Stomach (tissue), 9 donors: ENCODE measurements around the gene UNC80. TPM values are rescaled to one million over a fixed set of nuclear protein-coding genes. Genes with fewer than 3 reads are reported as not detected.

Source experiments
- DNase-seq, 2 donors: peaks; one replicate each; pipeline versions ENCODE4 v3.0.0 to v3.0.0-alpha.2; 2013 to 2019
- H3K27ac ChIP-seq, 5 donors: fragments of 200-600 bp in 4 of 5; sonication (generic) in 4 of 5; one replicate each; pipeline ENCODE4 v1.5.1; 2013 to 2019; ENCODE audit warnings: mild to moderate bottlenecking in 1 of 5, moderate library complexity in 1 of 5
- H3K27me3 ChIP-seq, 3 donors: fragments of 200-600 bp; sonication (generic); one replicate each; pipeline ENCODE4 v1.5.1; 2017 to 2019; ENCODE audit warnings: mixed run types in 1 of 3
- H3K36me3 ChIP-seq, 4 donors: fragments of 200-600 bp; sonication (generic); 1 replicate in 3 of 4; 2 replicates in 1 of 4; pipeline ENCODE4 v1.5.1; 2016 to 2019
- H3K4me1 ChIP-seq, 4 donors: fragments of 200-600 bp; sonication (generic); one replicate each; pipeline ENCODE4 v1.5.1; 2016 to 2019
- H3K4me3 ChIP-seq, 4 donors: fragments of 200-600 bp; sonication (generic) in 3 of 4; one replicate each; pipeline ENCODE4 v1.5.1; 2016 to 2019; ENCODE audit warnings: mild to moderate bottlenecking in 1 of 4
- H3K9me3 ChIP-seq, 4 donors: fragments of 200-600 bp; sonication (generic); one replicate each; pipeline ENCODE4 v1.5.1; 2016 to 2019
- CTCF ChIP-seq, 7 experiments: fragments of 450-650 bp in 4 of 7; fragments of 200-600 bp in 3 of 7; sonication (generic) in 3 of 7; IDR thresholded peaks; one replicate each; pipeline ENCODE4 v1.5.1; 2016 to 2019; ENCODE audit warnings: antibody characterized with exemption in 7 of 7, control low read depth in 2 of 7, mild to moderate bottlenecking in 1 of 7
- EP300 ChIP-seq: sonication (generic); formaldehyde crosslinking; IDR thresholded peaks from one replicate; pipeline ENCODE4 v1.6.1; 2017; ENCODE audit warnings: antibody characterized with exemption
- POLR2A ChIP-seq, 4 donors: fragments of 450-650 bp; IDR thresholded peaks; one replicate each; pipeline ENCODE4 v1.6.1; 2016; ENCODE audit warnings: antibody characterized with exemption in 4 of 4, control low read depth in 2 of 4, mild to moderate bottlenecking in 1 of 4, moderate library complexity in 1 of 4
- POLR2AphosphoS5 ChIP-seq, 3 donors: sonication (generic); formaldehyde crosslinking; IDR thresholded peaks; one replicate each; pipeline ENCODE4 v1.6.1; 2016; ENCODE audit warnings: antibody characterized with exemption in 3 of 3
- WGBS, 5 donors: extraction: QIAGEN DNeasy Blood & Tissue Kit in 3 of 5; methylation state at CpG; one replicate each; pipeline versions ENCODE4 v1.1.5 to v1.1.7; 2013 to 2018; 5-methylcytosine and 5-hydroxymethylcytosine counted together
- intact Hi-C: fragments of 100-400 bp; cut with DNase I; formaldehyde crosslinking; loops from one replicate; pipeline ENCODE4 v1.15.1; 2023; ENCODE audit warnings: low total_unique reads
- polyA plus RNA-seq, 3 donors: library from polyadenylated mRNA; stranded (reverse); fragments of 200-250 nt; gene quantifications; one replicate each; pipeline ENCODE4 v1.2.3, GENCODE V29; 2013
- total RNA-seq, 5 donors: library from RNA; depleted of rRNA; stranded (reverse); fragments of >200 nt; gene quantifications; one replicate each; pipeline versions ENCODE4 v1.1.0 to v1.2.3, GENCODE V29; 2014 to 2016
- donor health status: healthy with polysubstance abuse.
- donor health status: Bipolar disorder and iron deficiency.
- donor health status: healthy.

Gene UNC80
- total and polyA plus RNA-seq, 8 donors: 0.08 to 5.1 (median 0.29) TPM; not detected in 1

DNA sequence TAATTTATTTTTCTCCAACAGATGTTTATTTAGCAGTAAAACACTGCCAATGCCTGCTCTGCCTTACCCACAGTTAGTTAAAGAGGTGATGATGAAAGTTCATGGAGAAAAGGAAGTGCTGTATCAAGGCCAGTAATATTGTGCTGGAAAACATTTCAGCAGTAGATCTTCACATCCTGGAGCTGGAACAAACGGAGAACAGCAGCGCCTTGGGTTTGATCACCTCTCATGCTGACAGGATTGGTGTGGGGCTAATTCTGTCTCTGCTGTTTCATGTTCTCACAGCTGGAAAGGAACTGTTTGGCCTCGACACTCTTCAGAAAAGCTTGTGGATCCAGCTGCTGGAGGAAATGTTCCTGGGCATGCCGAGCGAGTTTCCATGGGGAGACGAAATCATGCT is 169.3 kb downstream of the UNC80 start:
- no peak overlapping the region for H3K4me3 ChIP-seq
- H3K27me3 ChIP-seq: no peaks in the 10 kb centered on the region
- peaks cover 0 to 22% (median 10%) of the 10 kb centered on the region in 4 donors for H3K4me1 ChIP-seq
- no peaks in the 10 kb centered on the region for H3K36me3 ChIP-seq
- H3K9me3 ChIP-seq: no peaks in the 10 kb centered on the region
- H3K27ac ChIP-seq: peak overlapping the region in 3 of 5 donors; percentile 10 to 57 (median 43)
- peak in 1 of 2 donors; percentile 31 for DNase-seq
- 60 to 80% (median 73%) methylated on average over 6 of the region's 6 CpGs for WGBS, 5 donors
- TF ChIP-seq POLR2A (IDR thresholded peaks at IDR 0.05) (no peak), POLR2AphosphoS5 (IDR thresholded peaks at IDR 0.05) (no peak), EP300 (no peak), CTCF (IDR thresholded peaks at IDR 0.05) (no peak)
- intact Hi-C loops: no loop called here

DNA sequence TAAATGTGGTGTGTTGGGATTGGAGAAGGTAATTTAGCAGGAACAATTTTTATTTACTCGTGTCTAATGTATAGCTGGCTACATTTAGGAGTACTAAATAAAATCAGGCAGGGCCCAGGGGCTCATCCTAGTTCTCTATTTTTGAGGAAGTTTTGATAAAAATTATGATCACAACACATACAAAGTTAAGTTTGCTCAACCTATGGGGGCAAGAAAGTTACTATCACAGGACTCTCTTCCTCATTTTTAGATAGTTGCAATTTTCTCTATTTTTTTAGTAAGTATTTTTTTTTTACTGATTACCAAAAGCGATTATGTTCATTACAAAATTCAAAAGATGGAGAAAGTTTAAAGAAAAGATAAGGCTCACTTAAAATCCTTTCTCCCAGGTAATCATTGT is 170.8 kb downstream of the UNC80 start:
- DNase-seq: no peak
- Histone ChIP-seq H3K27ac (no peak overlapping the region), H3K36me3 (no peaks in the 10 kb centered on the region), H3K27me3 (no peaks in the 10 kb centered on the region), H3K4me3 (no peak overlapping the region), H3K4me1 (peaks cover 0 to 30% (median 9%) of the 10 kb centered on the region in 4 donors), H3K9me3 (no peaks in the 10 kb centered on the region)
- TF ChIP-seq CTCF (IDR thresholded peaks at IDR 0.05) (no peak), POLR2A (IDR thresholded peaks at IDR 0.05) (no peak), POLR2AphosphoS5 (IDR thresholded peaks at IDR 0.05) (no peak), EP300 (no peak)
- intact Hi-C loops: no loop called here
- WGBS, 5 donors: 51 to 73% (median 55%) methylated on average over 2 of the region's 2 CpGs

GRCh38 chr2:209942936-209943605 is 171.4 kb downstream of the UNC80 start:
- 52 to 73% (median 61%) methylated on average over 5 of the region's 5 CpGs for WGBS, 5 donors
- intact Hi-C loops: no loop called here

DNA sequence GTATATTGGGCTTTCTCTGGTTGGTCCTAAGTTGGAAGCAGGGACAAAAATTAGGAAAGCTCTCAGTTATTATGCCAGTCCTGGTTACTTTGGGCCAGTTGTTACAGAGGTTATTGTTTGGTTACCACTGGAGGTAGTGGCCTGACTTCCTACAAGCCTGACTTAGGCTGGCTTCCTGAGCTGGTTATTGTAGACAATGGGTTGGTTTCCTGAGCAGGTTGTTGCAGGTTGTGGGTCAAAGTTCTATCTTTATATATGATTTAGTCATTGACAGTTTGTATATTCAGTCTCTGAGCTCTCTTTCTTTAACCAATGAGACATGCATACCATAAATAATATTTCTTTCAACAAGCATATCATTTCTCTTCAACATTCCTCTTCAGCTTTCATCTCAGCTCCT is 172.1 kb downstream of the UNC80 start:
- TF ChIP-seq CTCF (IDR thresholded peaks at IDR 0.05): no peak
- TF ChIP-seq EP300: no peak
- TF ChIP-seq POLR2A (IDR thresholded peaks at IDR 0.05): no peak
- TF ChIP-seq POLR2AphosphoS5 (IDR thresholded peaks at IDR 0.05): no peak
- Histone ChIP-seq H3K4me3 (no peak overlapping the region), H3K9me3 (no peaks in the 10 kb centered on the region), H3K27me3 (no peaks in the 10 kb centered on the region), H3K36me3 (no peaks in the 10 kb centered on the region), H3K4me1 (peaks cover 0 to 23% (median 6%) of the 10 kb centered on the region in 4 donors), H3K27ac (no peak overlapping the region)
- no peak for DNase-seq
- intact Hi-C loops: no loop called here

More at GRCh38 chr2:209942936-209943605, 171.4 kb downstream of the UNC80 start:
- DNase-seq: peak in 1 of 2 donors; percentile 45
- H3K4me1 ChIP-seq: peaks cover 0 to 23% (median 9%) of the 10 kb centered on the region in 4 donors
- no peak overlapping the region for H3K27ac ChIP-seq
- H3K9me3 ChIP-seq: no peaks in the 10 kb centered on the region
- TF ChIP-seq POLR2A (IDR thresholded peaks at IDR 0.05) (no peak), POLR2AphosphoS5 (IDR thresholded peaks at IDR 0.05) (no peak), EP300 (no peak), CTCF (IDR thresholded peaks at IDR 0.05) (no peak)
- H3K27me3 ChIP-seq: no peaks in the 10 kb centered on the region
- H3K4me3 ChIP-seq: no peak overlapping the region
- H3K36me3 ChIP-seq: no peaks in the 10 kb centered on the region
